ENCODE data around the gene HNRNPAB.

GRCh38 chr5:178216779-178217178, 12.4 kb downstream of the HNRNPAB start:
- no peak for TF ChIP-seq CTCF (IDR thresholded peaks at IDR 0.05)
- no peak for TF ChIP-seq POLR2A (IDR thresholded peaks at IDR 0.05)
